Measurements from ENCODE around the gene FITM1. TPM values are rescaled to one million over a fixed set of nuclear protein-coding genes. Genes with fewer than 3 reads are reported as not detected.

Gene FITM1
- total RNA-seq, 1 donor from 2014 or later, result 0.27 TPM

- H3K27me3 Mint-ChIP-seq (ENCODE audit: low read depth), result no peaks in the 10 kb centered on the region
- peaks cover 19% of the 10 kb centered on the region for H3K36me3 Mint-ChIP-seq (ENCODE audit: low read depth)
- no peak overlapping the region for H3K4me3 Mint-ChIP-seq (ENCODE audit: unreplicated experiment)
- no peak for DNase-seq (ENCODE audit: low spot score)
- no peaks in the 10 kb centered on the region for H3K9me3 Mint-ChIP-seq (ENCODE audit: low read depth)
- H3K27ac Mint-ChIP-seq (ENCODE audit: unreplicated experiment), result no peak overlapping the region
- peaks cover 21% of the 10 kb centered on the region for H3K4me1 Mint-ChIP-seq (ENCODE audit: low read depth)
- TF ChIP-seq, protein P1, sequence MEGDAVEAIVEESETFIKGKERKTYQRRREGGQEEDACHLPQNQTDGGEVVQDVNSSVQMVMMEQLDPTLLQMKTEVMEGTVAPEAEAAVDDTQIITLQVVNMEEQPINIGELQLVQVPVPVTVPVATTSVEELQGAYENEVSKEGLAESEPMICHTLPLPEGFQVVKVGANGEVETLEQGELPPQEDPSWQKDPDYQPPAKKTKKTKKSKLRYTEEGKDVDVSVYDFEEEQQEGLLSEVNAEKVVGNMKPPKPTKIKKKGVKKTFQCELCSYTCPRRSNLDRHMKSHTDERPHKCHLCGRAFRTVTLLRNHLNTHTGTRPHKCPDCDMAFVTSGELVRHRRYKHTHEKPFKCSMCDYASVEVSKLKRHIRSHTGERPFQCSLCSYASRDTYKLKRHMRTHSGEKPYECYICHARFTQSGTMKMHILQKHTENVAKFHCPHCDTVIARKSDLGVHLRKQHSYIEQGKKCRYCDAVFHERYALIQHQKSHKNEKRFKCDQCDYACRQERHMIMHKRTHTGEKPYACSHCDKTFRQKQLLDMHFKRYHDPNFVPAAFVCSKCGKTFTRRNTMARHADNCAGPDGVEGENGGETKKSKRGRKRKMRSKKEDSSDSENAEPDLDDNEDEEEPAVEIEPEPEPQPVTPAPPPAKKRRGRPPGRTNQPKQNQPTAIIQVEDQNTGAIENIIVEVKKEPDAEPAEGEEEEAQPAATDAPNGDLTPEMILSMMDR (IDR thresholded peaks at IDR 0.05), result no peak
Observed at GRCh38 chr14:24117179-24117578, 13.3 kb upstream of the FITM1 start.

DNA sequence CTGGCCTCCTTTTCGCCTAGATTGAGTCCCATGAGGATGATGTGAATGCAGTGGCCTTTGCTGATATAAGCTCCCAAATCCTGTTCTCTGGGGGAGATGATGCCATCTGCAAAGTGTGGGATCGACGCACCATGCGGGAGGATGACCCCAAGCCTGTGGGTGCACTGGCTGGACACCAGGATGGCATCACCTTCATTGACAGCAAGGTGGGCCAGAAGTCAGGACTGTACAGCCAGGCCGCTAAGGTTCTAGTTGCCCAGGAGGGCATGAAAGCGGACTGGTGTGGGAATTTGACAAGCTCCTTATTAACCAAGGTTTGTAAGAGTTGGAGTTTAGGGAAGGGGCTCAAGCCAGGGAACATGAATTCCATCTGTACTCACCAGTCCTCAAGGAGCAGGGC, 10.8 kb upstream of the FITM1 start:
- Mint-ChIP-seq H3K36me3 (ENCODE audit: low read depth) (peaks cover 29% of the 10 kb centered on the region), H3K27me3 (ENCODE audit: low read depth) (no peaks in the 10 kb centered on the region), H3K27ac (ENCODE audit: unreplicated experiment) (no peak overlapping the region), H3K9me3 (ENCODE audit: low read depth) (no peaks in the 10 kb centered on the region), H3K4me1 (ENCODE audit: low read depth) (peaks cover 16% of the 10 kb centered on the region), H3K4me3 (ENCODE audit: unreplicated experiment) (no peak overlapping the region)
- TF ChIP-seq, protein P1 (IDR thresholded peaks at IDR 0.05), result no peak
- DNase-seq (ENCODE audit: low spot score), result no peak

DNA sequence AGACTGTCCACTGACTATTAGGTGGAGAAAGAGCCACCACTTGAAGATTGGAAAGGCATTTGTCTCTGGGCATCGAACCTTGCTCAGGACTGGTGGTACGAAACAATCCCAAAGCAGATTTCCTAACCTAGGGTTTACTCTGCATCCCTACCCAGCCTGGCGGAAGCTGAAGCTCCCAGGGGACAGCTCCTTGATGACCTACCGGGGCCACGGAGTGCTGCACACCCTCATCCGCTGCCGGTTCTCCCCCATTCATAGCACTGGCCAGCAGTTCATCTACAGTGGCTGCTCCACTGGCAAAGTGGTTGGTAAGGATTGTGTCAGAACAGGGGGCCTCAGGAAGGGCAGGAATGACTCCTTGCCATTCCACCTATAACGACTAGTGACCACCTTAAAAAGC, 9.2 kb upstream of the FITM1 start:
- no peaks in the 10 kb centered on the region for H3K9me3 Mint-ChIP-seq (ENCODE audit: low read depth)
- H3K27me3 Mint-ChIP-seq (ENCODE audit: low read depth), result no peaks in the 10 kb centered on the region
- peaks cover 29% of the 10 kb centered on the region for H3K36me3 Mint-ChIP-seq (ENCODE audit: low read depth)
- TF ChIP-seq, protein P1 (IDR thresholded peaks at IDR 0.05), result no peak
- H3K4me3 Mint-ChIP-seq (ENCODE audit: unreplicated experiment), result no peak overlapping the region
- peaks cover 4% of the 10 kb centered on the region for H3K4me1 Mint-ChIP-seq (ENCODE audit: low read depth)
- no peak for DNase-seq (ENCODE audit: low spot score)
- no peak overlapping the region for H3K27ac Mint-ChIP-seq (ENCODE audit: unreplicated experiment)

DNA sequence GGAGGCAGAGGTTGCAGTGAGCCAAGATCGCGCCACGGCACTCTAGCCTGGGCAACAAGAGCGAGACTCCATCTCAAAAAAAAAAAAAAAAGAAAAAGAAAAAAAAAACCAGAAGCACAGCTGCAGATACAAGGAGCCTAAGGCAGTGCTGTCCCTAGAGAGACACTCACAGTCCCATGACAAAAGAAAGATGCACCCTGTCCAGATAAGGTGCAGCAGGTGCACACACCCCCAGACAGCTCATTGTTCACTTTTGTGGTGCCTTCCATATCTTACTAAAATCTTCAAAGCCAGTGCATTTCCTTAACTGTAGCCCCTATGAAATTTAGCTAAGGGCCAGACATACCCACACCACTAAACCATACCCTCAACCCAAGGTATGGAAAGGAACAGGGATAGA, 8.0 kb upstream of the FITM1 start:
- no peaks in the 10 kb centered on the region for H3K27me3 Mint-ChIP-seq (ENCODE audit: low read depth)
- no peak for DNase-seq (ENCODE audit: low spot score)
- no peaks in the 10 kb centered on the region for H3K9me3 Mint-ChIP-seq (ENCODE audit: low read depth)
- H3K4me1 Mint-ChIP-seq (ENCODE audit: low read depth), result no peaks in the 10 kb centered on the region
- peaks cover 28% of the 10 kb centered on the region for H3K36me3 Mint-ChIP-seq (ENCODE audit: low read depth)
- no peak overlapping the region for H3K27ac Mint-ChIP-seq (ENCODE audit: unreplicated experiment)
- no peak overlapping the region for H3K4me3 Mint-ChIP-seq (ENCODE audit: unreplicated experiment)
- TF ChIP-seq, protein P1 (IDR thresholded peaks at IDR 0.05), result no peak

GRCh38 chr14:24122898-24123297, 7.6 kb upstream of the FITM1 start:
- H3K4me3 Mint-ChIP-seq (ENCODE audit: unreplicated experiment), result no peak overlapping the region
- H3K27ac Mint-ChIP-seq (ENCODE audit: unreplicated experiment), result no peak overlapping the region
- no peaks in the 10 kb centered on the region for H3K9me3 Mint-ChIP-seq (ENCODE audit: low read depth)
- no peak for DNase-seq (ENCODE audit: low spot score)
- peaks cover 27% of the 10 kb centered on the region for H3K36me3 Mint-ChIP-seq (ENCODE audit: low read depth)
- TF ChIP-seq, protein P1 (IDR thresholded peaks at IDR 0.05), result no peak
- no peaks in the 10 kb centered on the region for H3K4me1 Mint-ChIP-seq (ENCODE audit: low read depth)
- no peaks in the 10 kb centered on the region for H3K27me3 Mint-ChIP-seq (ENCODE audit: low read depth)

Measured in chondrocyte (in vitro differentiated cells).